IMR-90 (cell line): ENCODE measurements around the gene TSPAN14. TPM values are rescaled to one million over a fixed set of nuclear protein-coding genes. Genes with fewer than 3 reads are reported as not detected.

ENCODE experiments used
- ATAC-seq: fragments of 200-7000 bp; cut with Tn5 transposase; 2 replicates; pipeline ENCODE4 v1.9.1; 2020; ENCODE audit warnings: low read depth, mild to moderate bottlenecking, moderate library complexity
- BruUV-seq: library from RNA; stranded (reverse); fragments of 400-500 nt; replicated peaks from 2 replicates; lab custom pipeline; 2021; lab: Mats Ljungman, UMichigan
- CTCF ChIA-PET: fragments of 300-600 bp; formaldehyde crosslinking; extraction: SDS; loops from one replicate; lab custom pipeline; 2021; ENCODE audit warnings: antibody characterized with exemption; lab: Yijun Ruan, JAX
- POLR2A ChIA-PET: fragments of 300-600 bp; sonication (Branson Sonifier 250); formaldehyde crosslinking; loops from one replicate; lab custom pipeline; 2022; ENCODE audit warnings: antibody characterized with exemption; ENCODE audit not compliant: unreplicated experiment; lab: Charles Lee
- DNase-seq: peaks from one replicate; pipeline ENCODE4 v3.0.0; 2013
- H2AFZ ChIP-seq: replicated peaks from 2 replicates; pipeline ENCODE3; 2013; ENCODE audit warnings: low read length, mild to moderate bottlenecking; ENCODE audit not compliant: poor library complexity
- H2AK5ac ChIP-seq: 2 replicates; pipeline ENCODE4 v1.6.1; 2013; ENCODE audit warnings: low read depth, low read length, inconsistent platforms
- H2AK9ac ChIP-seq: replicated peaks from 2 replicates; pipeline ENCODE3; 2013; ENCODE audit warnings: mild to moderate bottlenecking, low read depth, low read length, moderate library complexity; ENCODE audit not compliant: poor library complexity
- H2BK120ac ChIP-seq: 2 replicates; pipeline ENCODE4 v1.6.1; 2013; ENCODE audit warnings: low read depth, low read length, inconsistent platforms
- H2BK15ac ChIP-seq: 3 replicates; pipeline ENCODE4 v1.6.1; 2013; ENCODE audit warnings: low read depth, low read length, inconsistent platforms
- H2BK20ac ChIP-seq: 2 replicates; pipeline ENCODE4 v1.6.1; 2013; ENCODE audit warnings: low read depth, mild to moderate bottlenecking, inconsistent platforms, low read length, moderate library complexity
- H2BK5ac ChIP-seq: 2 replicates; pipeline ENCODE4 v1.6.1; 2013; ENCODE audit warnings: mild to moderate bottlenecking, low read depth, low read length, inconsistent platforms; ENCODE audit not compliant: poor library complexity, severe bottlenecking
- H3K14ac ChIP-seq: replicated peaks from 2 replicates; pipeline ENCODE4 v1.6.1; 2013; ENCODE audit warnings: low read depth, low read length, inconsistent platforms
- H3K18ac ChIP-seq: 2 replicates; pipeline ENCODE4 v1.6.1; 2013; ENCODE audit warnings: low read depth, low read length, control low read depth
- H3K23ac ChIP-seq: 2 replicates; pipeline ENCODE4 v1.6.1; 2013; ENCODE audit warnings: low read depth, low read length, inconsistent platforms
- H3K27ac ChIP-seq: 2 replicates; pipeline ENCODE4 v1.5.1; 2013; ENCODE audit warnings: mild to moderate bottlenecking, control low read depth, low read length; ENCODE audit not compliant: insufficient read depth
- H3K27me3 ChIP-seq: 2 replicates; pipeline ENCODE4 v1.6.1; 2013; ENCODE audit warnings: low read length; ENCODE audit not compliant: control insufficient read depth, insufficient read depth
- H3K36me3 ChIP-seq: 2 replicates; pipeline ENCODE4 v1.6.1; 2013; ENCODE audit warnings: low read length, mixed read lengths; ENCODE audit not compliant: control insufficient read depth, insufficient read depth
- H3K4ac ChIP-seq: 2 replicates; pipeline ENCODE4 v1.6.1; 2013; ENCODE audit warnings: low read depth, low read length, inconsistent platforms
- H3K4me1 ChIP-seq: 2 replicates; pipeline ENCODE4 v1.6.1; 2013; ENCODE audit warnings: low read length, mixed read lengths; ENCODE audit not compliant: control insufficient read depth, insufficient read depth
- H3K4me2 ChIP-seq: 2 replicates; pipeline ENCODE4 v1.6.1; 2013; ENCODE audit warnings: low read depth, mild to moderate bottlenecking, control low read depth, low read length, moderate library complexity
- H3K4me3 ChIP-seq: 2 replicates; pipeline ENCODE4 v1.5.1; 2013; ENCODE audit warnings: low read depth, mild to moderate bottlenecking, control low read depth, low read length, moderate library complexity; ENCODE audit not compliant: insufficient read depth
- H3K56ac ChIP-seq: 2 replicates; pipeline ENCODE4 v1.6.1; 2013; ENCODE audit warnings: low read length, inconsistent platforms; ENCODE audit not compliant: insufficient read depth; ENCODE audit errors: extremely low read depth
- H3K79me1 ChIP-seq, 2 experiments: 2 replicates each; pipeline ENCODE4 v1.6.1; 2013; ENCODE audit warnings: low read length in 2 of 2, inconsistent platforms in 1 of 2, low read depth in 1 of 2
- H3K9ac ChIP-seq: 2 replicates; pipeline ENCODE4 v1.6.1; 2013; ENCODE audit warnings: low read depth, low read length, control low read depth
- H3K9me1 ChIP-seq: 2 replicates; pipeline ENCODE4 v1.6.1; 2013; ENCODE audit warnings: low read length, inconsistent platforms; ENCODE audit not compliant: insufficient read depth
- H3K9me3 ChIP-seq: 2 replicates; pipeline ENCODE4 v1.6.1; 2013; ENCODE audit warnings: low read length; ENCODE audit not compliant: control insufficient read depth, insufficient read depth
- H4K20me1 ChIP-seq: 2 replicates; pipeline ENCODE4 v1.6.1; 2013; ENCODE audit warnings: low read length, inconsistent platforms; ENCODE audit not compliant: insufficient read depth
- H4K5ac ChIP-seq: 2 replicates; pipeline ENCODE4 v1.6.1; 2013; ENCODE audit warnings: mild to moderate bottlenecking, low read depth, low read length, control low read depth
- H4K8ac ChIP-seq, 2 experiments: 2 replicates each; pipeline ENCODE4 v1.6.1; 2013; ENCODE audit warnings: low read depth in 2 of 2, low read length in 2 of 2, control low read depth in 1 of 2, inconsistent platforms in 1 of 2
- H4K91ac ChIP-seq: 2 replicates; pipeline ENCODE4 v1.6.1; 2013; ENCODE audit warnings: low read depth, low read length, inconsistent platforms; ENCODE audit not compliant: insufficient read depth
- CEBPB ChIP-seq: IDR thresholded peaks from 2 replicates; pipeline ENCODE4 v1.6.1; 2012; ENCODE audit warnings: low read depth, low read length, improper control_type of control experiment
- CHD1 ChIP-seq: IDR thresholded peaks from 2 replicates; pipeline ENCODE4 v1.6.1; 2012; ENCODE audit warnings: low read depth, low read length, improper control_type of control experiment
- CTCF ChIP-seq: conservative IDR thresholded peaks from 2 replicates; pipeline ENCODE4 v1.5.1; 2012; ENCODE audit warnings: mild to moderate bottlenecking, low read depth, low read length, improper control_type of control experiment
- FOS ChIP-seq: fragments of 150-350 bp; IDR thresholded peaks from 2 replicates; pipeline ENCODE4 v1.6.1; 2016; ENCODE audit warnings: low read depth, low read length
- MAFK ChIP-seq: IDR thresholded peaks from 2 replicates; pipeline ENCODE4 v1.6.1; 2012; ENCODE audit warnings: low read depth, low read length, improper control_type of control experiment
- MAZ ChIP-seq: IDR thresholded peaks from 2 replicates; pipeline ENCODE4 v1.6.1; 2012; ENCODE audit warnings: low read depth, mild to moderate bottlenecking, low read length, improper control_type of control experiment, moderate library complexity, borderline replicate concordance
- MXI1 ChIP-seq: IDR thresholded peaks from 2 replicates; pipeline ENCODE4 v1.6.1; 2012; ENCODE audit warnings: low read depth, mild to moderate bottlenecking, low read length, moderate library complexity, borderline replicate concordance
- NFE2L2 ChIP-seq: fragments of 150-350 bp; IDR thresholded peaks from 2 replicates; pipeline ENCODE4 v1.6.1; 2016; ENCODE audit warnings: low read depth, mild to moderate bottlenecking, low read length
- RAD21 ChIP-seq: IDR thresholded peaks from 2 replicates; pipeline ENCODE4 v1.6.1; 2012; ENCODE audit warnings: low read length, improper control_type of control experiment
- RCOR1 ChIP-seq: IDR thresholded peaks from 2 replicates; pipeline ENCODE4 v1.6.1; 2012; ENCODE audit warnings: mild to moderate bottlenecking, low read length, improper control_type of control experiment; ENCODE audit not compliant: insufficient replicate concordance
- RFX5 ChIP-seq: IDR thresholded peaks from 2 replicates; pipeline ENCODE4 v1.8.0; 2012; ENCODE audit warnings: low read depth, mild to moderate bottlenecking, low read length, moderate library complexity
- SMC3 ChIP-seq: fragments of 150-350 bp; IDR thresholded peaks from 2 replicates; pipeline ENCODE4 v1.6.1; 2016; ENCODE audit warnings: low read depth, mild to moderate bottlenecking, antibody characterized with exemption, low read length, moderate library complexity
- USF2 ChIP-seq: fragments of 150-350 bp; IDR thresholded peaks from 2 replicates; pipeline ENCODE4 v1.6.1; 2017; ENCODE audit warnings: mild to moderate bottlenecking, antibody characterized with exemption, low read length, low read depth
- WGBS, 2 experiments: methylation state at CpG; one replicate each; pipeline versions ENCODE4 v1.1.5 to v1.1.7; 2013; ENCODE audit warnings: missing lambda C conversion rate in 2 of 2; ENCODE audit not compliant: insufficient read length in 1 of 2; ENCODE audit errors: extremely low coverage in 2 of 2; 5-methylcytosine and 5-hydroxymethylcytosine counted together
- dilution Hi-C: fragments of 300-500 bp; cut with HindIII; formaldehyde crosslinking; loops from one replicate; pipeline ENCODE4 v1.14.3; 2018; ENCODE audit warnings: low sequenced_read_pairs; ENCODE audit not compliant: unreplicated experiment
- in situ Hi-C: fragments of 300-500 bp; cut with MboI; formaldehyde crosslinking; loops from 3 replicates; pipeline ENCODE4 v1.14.3; 2019; ENCODE audit warnings: low sequenced_read_pairs, inconsistent platforms, mixed read lengths
- intact Hi-C: fragments of 100-400 bp; cut with micrococcal nuclease; formaldehyde crosslinking; loops from 2 replicates; pipeline ENCODE4 v1.10.0; 2022
- polyA plus RNA-seq, 3 experiments: library from polyadenylated mRNA; depleted of rRNA; stranded (reverse); fragments of >200 nt; gene quantifications; 2 replicates each; pipeline ENCODE4 v1.2.3, GENCODE V29; 2012; ENCODE audit warnings: low replicate concordance in 1 of 3
- total RNA-seq: library from RNA; depleted of rRNA; stranded (reverse); fragments of >200 nt; gene quantifications from 2 replicates; pipeline ENCODE4 v1.2.3, GENCODE V29; 2012

TSPAN14 gene
- total and polyA plus RNA-seq, 2 of the 4 experiments (the other 2 are of a cell fraction), result 18.5 to 43.0 TPM

- H2BK20ac ChIP-seq, result no peak overlapping the region
- no peak overlapping the region for H3K9ac ChIP-seq
- H2AK9ac ChIP-seq, result no peak overlapping the region
- intact Hi-C loops (no loop called here), dilution Hi-C loops (no loop called here), in situ Hi-C loops (no loop called here)
- ATAC-seq (no peak), DNase-seq (no peak)
- H3K27ac ChIP-seq, result no peak overlapping the region
- no peak overlapping the region for H3K14ac ChIP-seq
- no peaks in the 10 kb centered on the region for H3K79me1 ChIP-seq
- H4K8ac ChIP-seq, result no peak overlapping the region
- H2BK15ac ChIP-seq, result no peak overlapping the region
- H2BK5ac ChIP-seq, result no peak overlapping the region
- no peaks in the 10 kb centered on the region for H3K9me3 ChIP-seq
- no peak overlapping the region for H2AK5ac ChIP-seq
- peaks cover 8% of the 10 kb centered on the region for H3K27me3 ChIP-seq
- no peaks in the 10 kb centered on the region for H3K9me1 ChIP-seq
- no peaks in the 10 kb centered on the region for H4K20me1 ChIP-seq
- WGBS, 2 experiments, result 100% methylated on average over 2 of the region's 7 CpGs; no CpG with 5 or more reads in 1 of the 2 experiments
- H3K4me1 ChIP-seq, result no peaks in the 10 kb centered on the region
- CTCF ChIA-PET, result no interaction called here
- no peaks in the 10 kb centered on the region for H3K36me3 ChIP-seq
- TF ChIP-seq MXI1, result no peak
- no peak for TF ChIP-seq MAZ
- TF ChIP-seq MAFK, result no peak
- TF ChIP-seq CHD1, result no peak
- TF ChIP-seq CTCF, result no peak
- no peak for TF ChIP-seq SMC3
- no peak for TF ChIP-seq USF2
- TF ChIP-seq RFX5, result no peak
- TF ChIP-seq RCOR1, result no peak
- TF ChIP-seq RAD21, result no peak
- TF ChIP-seq FOS, result no peak
- TF ChIP-seq NFE2L2, result no peak
- no peak for TF ChIP-seq CEBPB
- BruUV-seq, result no TSS peak
- POLR2A ChIA-PET, result no interaction called here
- H3K4me3 ChIP-seq, result no peak overlapping the region
- no peak overlapping the region for H3K18ac ChIP-seq
- no peak overlapping the region for H3K4me2 ChIP-seq
- no peak overlapping the region for H4K5ac ChIP-seq
- H3K23ac ChIP-seq, result no peak overlapping the region
- H3K56ac ChIP-seq, result no peak overlapping the region
- no peak overlapping the region for H3K4ac ChIP-seq
- H2AFZ ChIP-seq, result no peak overlapping the region
- no peak overlapping the region for H4K91ac ChIP-seq
- no peak overlapping the region for H2BK120ac ChIP-seq
These were observed 91.3 kb downstream of the TSPAN14 start for GRCh38 chr10:80545258-80545881.
